Hepatocyte (in vitro differentiated cells): ENCODE results near the gene CSRP3. TPM values are rescaled to one million over a fixed set of nuclear protein-coding genes. Genes with fewer than 3 reads are reported as not detected.

ENCODE experiments used
- DNase-seq: peaks from one replicate; pipeline ENCODE4 v3.0.0-alpha.2; 2016; ENCODE audit warnings: low spot score
- H2AFZ ChIP-seq: fragments of 200-600 bp; sonication (generic); 2 replicates; pipeline ENCODE4 v1.6.0; 2016; ENCODE audit warnings: antibody characterized with exemption, mild to moderate bottlenecking
- H3K27ac ChIP-seq: fragments of 200-600 bp; sonication (generic); 2 replicates; pipeline ENCODE4 v1.5.1; 2016; ENCODE audit warnings: mild to moderate bottlenecking
- H3K27me3 ChIP-seq: fragments of 200-600 bp; sonication (generic); 2 replicates; pipeline ENCODE4 v1.6.1; 2016
- H3K36me3 ChIP-seq: fragments of 200-600 bp; sonication (generic); replicated peaks from 2 replicates; pipeline ENCODE4 v1.5.1; 2016; ENCODE audit warnings: low read depth; ENCODE audit not compliant: insufficient read depth
- H3K4me1 ChIP-seq: fragments of 200-600 bp; sonication (generic); 2 replicates; pipeline ENCODE4 v1.5.1; 2016; ENCODE audit warnings: mild to moderate bottlenecking, moderate library complexity; ENCODE audit not compliant: insufficient read depth
- H3K4me2 ChIP-seq: fragments of 200-600 bp; sonication (generic); 2 replicates; pipeline ENCODE4 v1.6.0; 2016
- H3K4me3 ChIP-seq: fragments of 200-600 bp; sonication (generic); 2 replicates; pipeline ENCODE4 v1.5.1; 2016; ENCODE audit warnings: mild to moderate bottlenecking
- H3K79me2 ChIP-seq: fragments of 200-600 bp; sonication (generic); 2 replicates; pipeline ENCODE4 v1.6.0; 2017; ENCODE audit warnings: mild to moderate bottlenecking
- H3K9me2 ChIP-seq: fragments of 200-600 bp; sonication (generic); replicated peaks from 2 replicates; pipeline ENCODE4 v1.6.0; 2017; ENCODE audit warnings: mild to moderate bottlenecking; ENCODE audit not compliant: insufficient read depth
- H3K9me3 ChIP-seq: fragments of 200-600 bp; sonication (generic); 2 replicates; pipeline ENCODE4 v1.5.1; 2016; ENCODE audit warnings: low read depth, mild to moderate bottlenecking
- H4K20me1 ChIP-seq: fragments of 200-600 bp; sonication (generic); 2 replicates; pipeline ENCODE4 v1.6.0; 2016; ENCODE audit warnings: mild to moderate bottlenecking; ENCODE audit not compliant: insufficient read depth, poor library complexity, severe bottlenecking
- EZH2 ChIP-seq: fragments of 200-600 bp; sonication (generic); IDR thresholded peaks from 2 replicates; pipeline ENCODE4 v1.6.1; 2016; ENCODE audit warnings: antibody characterized with exemption, mild to moderate bottlenecking, borderline replicate concordance
- EZH2phosphoT487 ChIP-seq: fragments of 200-600 bp; sonication (generic); IDR thresholded peaks from one replicate; pipeline ENCODE4 v1.6.1; 2018; ENCODE audit warnings: antibody characterized with exemption, mild to moderate bottlenecking, low read depth, moderate library complexity; ENCODE audit not compliant: unreplicated experiment, severe bottlenecking
- WGBS: methylation state at CpG from one replicate; pipeline ENCODE4 v1.1.6; 2016; ENCODE audit warnings: low lambda C conversion rate; ENCODE audit errors: missing lambda C conversion rate; 5-methylcytosine and 5-hydroxymethylcytosine counted together
- polyA plus RNA-seq: library from polyadenylated mRNA; unstranded; fragments of >200 nt; fragmentation: Nextera tagmentation; extraction: Ambion mirVana; gene quantifications from 2 replicates; pipeline ENCODE4 v1.2.1, GENCODE V29; 2016
- total RNA-seq: library from RNA; depleted of rRNA; stranded (reverse); fragments of >200 nt; gene quantifications from 2 replicates; pipeline ENCODE4 v1.2.3, GENCODE V29; 2014
- TF ChIP-seq, protein P1 (sequence below): fragments of 200-600 bp; sonication (generic); IDR thresholded peaks from 2 replicates; pipeline ENCODE4 v1.5.1; 2016; ENCODE audit warnings: antibody characterized with exemption, mild to moderate bottlenecking; ENCODE audit not compliant: poor library complexity

CSRP3 gene
- total and polyA plus RNA-seq, 2 experiments from 2014 or later = 0.41 TPM; not detected in 1

DNA sequence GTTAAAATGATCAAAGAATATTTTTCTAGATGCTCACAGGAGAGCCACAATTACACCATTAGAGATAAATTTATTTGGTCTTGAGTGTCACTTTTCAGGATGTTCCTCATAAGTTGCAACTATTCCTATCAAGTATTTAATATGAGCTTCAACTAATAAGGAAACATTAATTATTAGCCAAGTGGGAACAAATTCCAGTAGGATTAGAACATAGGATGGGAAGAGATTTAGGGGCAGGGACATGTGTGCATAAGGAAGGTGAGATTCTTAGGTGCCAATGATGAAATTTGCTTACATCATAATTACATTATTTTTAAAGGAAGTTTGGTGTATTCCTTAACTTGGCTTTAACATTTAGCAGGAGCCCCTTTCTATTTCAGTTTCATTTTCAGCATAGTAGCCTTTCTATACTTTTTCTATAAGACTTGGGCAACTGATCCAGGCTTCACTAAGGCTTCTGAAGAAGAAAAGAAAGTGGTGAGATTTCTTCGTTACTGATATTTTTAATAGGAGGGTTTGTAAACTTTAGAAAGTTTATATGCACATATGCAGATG, 38.8 kb downstream of the CSRP3 start:
- no peaks in the 10 kb centered on the region for H3K27me3 ChIP-seq
- no peak overlapping the region for H3K4me3 ChIP-seq
- H3K36me3 ChIP-seq = no peaks in the 10 kb centered on the region
- WGBS = 96% methylated on average over 1 of the region's 1 CpG
- no peak overlapping the region for H2AFZ ChIP-seq
- DNase-seq = no peak
- H3K9me3 ChIP-seq = no peaks in the 10 kb centered on the region
- no peaks in the 10 kb centered on the region for H4K20me1 ChIP-seq
- TF ChIP-seq EZH2 (no peak), EZH2phosphoT487 (no peak)
- TF ChIP-seq, protein P1, sequence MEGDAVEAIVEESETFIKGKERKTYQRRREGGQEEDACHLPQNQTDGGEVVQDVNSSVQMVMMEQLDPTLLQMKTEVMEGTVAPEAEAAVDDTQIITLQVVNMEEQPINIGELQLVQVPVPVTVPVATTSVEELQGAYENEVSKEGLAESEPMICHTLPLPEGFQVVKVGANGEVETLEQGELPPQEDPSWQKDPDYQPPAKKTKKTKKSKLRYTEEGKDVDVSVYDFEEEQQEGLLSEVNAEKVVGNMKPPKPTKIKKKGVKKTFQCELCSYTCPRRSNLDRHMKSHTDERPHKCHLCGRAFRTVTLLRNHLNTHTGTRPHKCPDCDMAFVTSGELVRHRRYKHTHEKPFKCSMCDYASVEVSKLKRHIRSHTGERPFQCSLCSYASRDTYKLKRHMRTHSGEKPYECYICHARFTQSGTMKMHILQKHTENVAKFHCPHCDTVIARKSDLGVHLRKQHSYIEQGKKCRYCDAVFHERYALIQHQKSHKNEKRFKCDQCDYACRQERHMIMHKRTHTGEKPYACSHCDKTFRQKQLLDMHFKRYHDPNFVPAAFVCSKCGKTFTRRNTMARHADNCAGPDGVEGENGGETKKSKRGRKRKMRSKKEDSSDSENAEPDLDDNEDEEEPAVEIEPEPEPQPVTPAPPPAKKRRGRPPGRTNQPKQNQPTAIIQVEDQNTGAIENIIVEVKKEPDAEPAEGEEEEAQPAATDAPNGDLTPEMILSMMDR = no peak
- no peaks in the 10 kb centered on the region for H3K79me2 ChIP-seq
- H3K27ac ChIP-seq = no peak overlapping the region
- no peak overlapping the region for H3K4me2 ChIP-seq
- H3K4me1 ChIP-seq = no peaks in the 10 kb centered on the region
- no peaks in the 10 kb centered on the region for H3K9me2 ChIP-seq

DNA sequence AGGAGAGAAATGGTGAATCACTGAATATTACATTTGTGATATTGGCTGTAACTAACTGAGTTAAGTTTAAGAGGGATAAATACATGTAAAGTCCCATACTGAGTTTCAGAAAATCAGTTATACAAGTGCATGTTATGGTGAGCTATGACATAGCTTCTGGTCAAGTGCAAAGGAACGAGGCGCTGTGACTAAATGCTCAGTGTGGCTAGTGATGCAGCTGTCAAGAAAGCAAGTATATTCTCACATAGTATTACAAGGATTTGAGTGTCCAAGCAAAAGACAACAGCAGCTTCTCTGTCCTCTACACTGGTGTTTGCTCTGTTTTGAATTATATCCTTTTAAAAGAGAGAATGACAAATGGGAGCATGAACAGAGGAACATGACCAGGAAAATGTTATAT, 40.1 kb downstream of the CSRP3 start:
- Histone ChIP-seq H3K79me2 (no peaks in the 10 kb centered on the region), H3K9me2 (no peaks in the 10 kb centered on the region), H4K20me1 (no peaks in the 10 kb centered on the region), H3K27me3 (no peaks in the 10 kb centered on the region), H3K4me2 (no peak overlapping the region), H3K27ac (no peak overlapping the region), H3K4me1 (no peaks in the 10 kb centered on the region), H3K36me3 (no peaks in the 10 kb centered on the region), H3K4me3 (no peak overlapping the region), H2AFZ (no peak overlapping the region), H3K9me3 (no peaks in the 10 kb centered on the region)
- DNase-seq = no peak
- 91% methylated on average over 2 of the region's 2 CpGs for WGBS
- TF ChIP-seq, protein P1 = no peak
- TF ChIP-seq EZH2phosphoT487 = no peak
- TF ChIP-seq EZH2 = no peak

DNA sequence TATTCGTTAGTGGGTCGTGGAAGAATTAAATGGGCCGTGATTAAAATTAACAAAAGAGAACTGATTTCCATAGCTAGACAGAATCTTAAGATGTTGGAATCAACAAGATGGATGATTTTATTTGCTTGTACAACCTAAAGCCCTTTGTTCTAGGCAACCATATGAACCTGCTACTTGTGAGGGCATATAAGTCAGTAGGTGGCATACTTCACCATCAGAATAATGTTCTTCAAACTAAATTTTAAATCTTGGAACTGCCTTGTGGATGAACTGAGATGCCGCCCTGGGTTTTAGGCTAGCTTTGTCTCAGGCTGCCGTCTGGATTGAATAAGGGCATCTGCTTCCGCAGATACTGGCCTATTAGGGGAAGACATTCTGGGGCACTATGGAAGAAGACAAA, 40.9 kb downstream of the CSRP3 start:
- WGBS = 93% methylated on average over 6 of the region's 6 CpGs
- Histone ChIP-seq H3K27me3 (no peaks in the 10 kb centered on the region), H3K9me2 (no peaks in the 10 kb centered on the region), H3K36me3 (no peaks in the 10 kb centered on the region), H2AFZ (no peak overlapping the region), H3K4me1 (no peaks in the 10 kb centered on the region), H3K9me3 (no peaks in the 10 kb centered on the region), H3K4me3 (no peak overlapping the region), H4K20me1 (no peaks in the 10 kb centered on the region), H3K27ac (no peak overlapping the region), H3K79me2 (no peaks in the 10 kb centered on the region), H3K4me2 (no peak overlapping the region)
- DNase-seq = no peak
- no peak for TF ChIP-seq EZH2phosphoT487
- TF ChIP-seq, protein P1 = peak; percentile 12

DNA sequence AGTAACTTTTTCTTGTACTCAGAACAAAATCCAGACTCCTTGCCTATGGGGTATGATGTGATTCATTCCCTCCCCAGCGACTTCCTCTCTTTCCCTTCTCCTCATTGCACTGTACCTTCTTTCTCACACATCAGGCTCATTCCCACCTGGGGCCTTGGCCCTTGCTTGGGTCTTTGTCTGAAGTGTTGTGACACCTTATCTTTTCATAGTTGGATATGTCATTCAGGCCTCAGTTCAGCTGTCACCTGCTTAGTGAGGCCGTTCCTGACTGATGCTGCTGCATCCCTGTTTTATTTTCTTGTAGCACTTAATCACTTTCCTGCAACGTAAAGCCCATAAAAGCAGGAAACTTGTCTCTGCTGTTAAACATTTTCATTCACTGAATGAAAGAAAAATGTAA, 44.9 kb downstream of the CSRP3 start:
- H3K9me3 ChIP-seq = no peaks in the 10 kb centered on the region
- no peaks in the 10 kb centered on the region for H3K27me3 ChIP-seq
- WGBS = 56% methylated on average over 3 of the region's 3 CpGs
- no peak overlapping the region for H3K27ac ChIP-seq
- no peaks in the 10 kb centered on the region for H3K9me2 ChIP-seq
- no peaks in the 10 kb centered on the region for H4K20me1 ChIP-seq
- no peak for DNase-seq
- no peak overlapping the region for H3K4me3 ChIP-seq
- H3K79me2 ChIP-seq = no peaks in the 10 kb centered on the region
- no peaks in the 10 kb centered on the region for H3K4me1 ChIP-seq
- TF ChIP-seq, protein P1 = no peak
- TF ChIP-seq EZH2phosphoT487 (no peak), EZH2 (no peak)
- no peaks in the 10 kb centered on the region for H3K36me3 ChIP-seq
- H2AFZ ChIP-seq = no peak overlapping the region
- H3K4me2 ChIP-seq = no peak overlapping the region
